CD4-positive, alpha-beta T cell treated with Interleukin-12 subunit alpha and Interleukin-12 subunit beta, for 1 hour (primary cell): ENCODE measurements around the gene BCL2.
"Not testable (repeated sequence)": the region's sequence is repeated elsewhere in the genome, so short reads cannot be mapped to it uniquely, and the experiment has no call there.

Source experiments
- DNase-seq: peaks from one replicate; pipeline ENCODE4 v3.0.0-alpha.2; 2020

Gene BCL2

GRCh38 chr18:63232826-63233225 lies 86.7 kb downstream of the BCL2 start:
- no peak for DNase-seq

- no peak for DNase-seq
Measured at GRCh38 chr18:63229971-63230370, 89.6 kb downstream of the BCL2 start.

- no peak for DNase-seq
Measured at GRCh38 chr18:63225434-63225833, 94.1 kb downstream of the BCL2 start.

- DNase-seq: peak; percentile 36
Measured at GRCh38 chr18:63224630-63225029, 94.9 kb downstream of the BCL2 start.

GRCh38 chr18:63223837-63224236 lies 95.7 kb downstream of the BCL2 start:
- no peak for DNase-seq

GRCh38 chr18:63220903-63221302 lies 98.7 kb downstream of the BCL2 start:
- DNase-seq: peak; percentile 17

- no peak for DNase-seq
Measured at GRCh38 chr18:63218472-63218871, 101.1 kb downstream of the BCL2 start.

- DNase-seq: peak; percentile 45
Measured at GRCh38 chr18:63216516-63217311, 102.9 kb downstream of the BCL2 start.

GRCh38 chr18:63213936-63214671 lies 105.5 kb downstream of the BCL2 start:
- no peak for DNase-seq

- peak; percentile 55 for DNase-seq
Measured at GRCh38 chr18:63213331-63213900, 106.2 kb downstream of the BCL2 start.

- no peak for DNase-seq
Measured at GRCh38 chr18:63210521-63210920, 109.0 kb downstream of the BCL2 start.

GRCh38 chr18:63208676-63209075 lies 110.9 kb downstream of the BCL2 start:
- DNase-seq: no peak

- no peak for DNase-seq
Measured at GRCh38 chr18:63207835-63208234, 111.7 kb downstream of the BCL2 start.

GRCh38 chr18:63207143-63207790 lies 112.3 kb downstream of the BCL2 start:
- no peak for DNase-seq

- no peak for DNase-seq
Measured at GRCh38 chr18:63206433-63207142, 113.0 kb downstream of the BCL2 start.

GRCh38 chr18:63205791-63206252 lies 113.7 kb downstream of the BCL2 start:
- no peak for DNase-seq

GRCh38 chr18:63203497-63203896 lies 116.1 kb downstream of the BCL2 start:
- no peak for DNase-seq

GRCh38 chr18:63202828-63203227 lies 116.7 kb downstream of the BCL2 start:
- no peak for DNase-seq

GRCh38 chr18:63201456-63201855 lies 118.1 kb downstream of the BCL2 start:
- DNase-seq: not testable (repeated sequence)

- peak; percentile 68 for DNase-seq
Measured at GRCh38 chr18:63199743-63200241, 119.8 kb downstream of the BCL2 start.

GRCh38 chr18:63198868-63199742 lies 120.5 kb downstream of the BCL2 start:
- DNase-seq: no peak
